Measurements from ENCODE around the gene FIZ1.
"Not testable (repeated sequence)": the region's sequence is repeated elsewhere in the genome, so short reads cannot be mapped to it uniquely, and the experiment has no call there.

- not testable (repeated sequence) for TF ChIP-seq CTCF (IDR thresholded peaks at IDR 0.05; ENCODE audit: insufficient read depth, low read length); REST (IDR thresholded peaks at IDR 0.05; ENCODE audit: insufficient replicate concordance, low read depth); GABPA (IDR thresholded peaks at IDR 0.05; ENCODE audit: low read depth); POLR2AphosphoS5 (IDR thresholded peaks at IDR 0.05; ENCODE audit: low read depth)
These were observed 25.4 kb downstream of the FIZ1 start for GRCh38 chr19:55573929-55574328.
